HEK293T (cell line): Measurements from ENCODE around the gene EFCAB6.

ENCODE experiments used
- CTCF ChIA-PET: fragments of 350-600 bp; formaldehyde crosslinking; extraction: SDS; loops from one replicate; lab custom pipeline; 2021; ENCODE audit warnings: antibody characterized with exemption, inconsistent platforms; lab: Yijun Ruan, JAX
- POLR2A ChIA-PET: fragments of 350-600 bp; formaldehyde crosslinking; extraction: SDS; loops from one replicate; lab custom pipeline; 2020; ENCODE audit warnings: antibody characterized with exemption, inconsistent platforms; lab: Yijun Ruan, JAX
- DNase-seq: peaks from one replicate; pipeline ENCODE4 v3.0.0; 2012; ENCODE audit warnings: mixed read lengths; ENCODE audit errors: extremely low spot score
- ARNT ChIP-seq: fragments of 450-650 bp; IDR thresholded peaks from 2 replicates; pipeline ENCODE4 v1.6.1; 2017; ENCODE audit warnings: mild to moderate bottlenecking
- BHLHE40 ChIP-seq: fragments of 450-650 bp; IDR thresholded peaks from 2 replicates; pipeline ENCODE4 v1.6.1; 2016; ENCODE audit warnings: mild to moderate bottlenecking, moderate library complexity, borderline replicate concordance
- CTBP1 ChIP-seq: fragments of 450-650 bp; IDR thresholded peaks from 2 replicates; pipeline ENCODE4 v1.6.1; 2016; ENCODE audit warnings: borderline replicate concordance
- ELF4 ChIP-seq: fragments of 450-650 bp; IDR thresholded peaks from 2 replicates; pipeline ENCODE4 v1.6.1; 2017; ENCODE audit warnings: antibody characterized with exemption
- FOXA1 ChIP-seq: fragments of 450-650 bp; IDR thresholded peaks from 2 replicates; pipeline ENCODE4 v1.6.1; 2016; ENCODE audit warnings: mild to moderate bottlenecking
- FOXK2 ChIP-seq: fragments of 450-650 bp; IDR thresholded peaks from 2 replicates; pipeline ENCODE4 v1.6.1; 2016; ENCODE audit warnings: mild to moderate bottlenecking
- FOXM1 ChIP-seq: fragments of 450-650 bp; IDR thresholded peaks from 2 replicates; pipeline ENCODE4 v1.6.1; 2017; ENCODE audit warnings: mild to moderate bottlenecking, borderline replicate concordance
- HDGF ChIP-seq: fragments of 450-650 bp; IDR thresholded peaks from 2 replicates; pipeline ENCODE4 v1.6.1; 2017; ENCODE audit warnings: antibody characterized with exemption, borderline replicate concordance
- L3MBTL2 ChIP-seq: fragments of 450-650 bp; conservative IDR thresholded peaks from 2 replicates; pipeline ENCODE4 v1.6.1; 2016; ENCODE audit warnings: mild to moderate bottlenecking
- LEF1 ChIP-seq: fragments of 450-650 bp; IDR thresholded peaks from 2 replicates; pipeline ENCODE4 v1.6.1; 2017; ENCODE audit warnings: mild to moderate bottlenecking, borderline replicate concordance
- NFRKB ChIP-seq: fragments of 450-650 bp; IDR thresholded peaks from 2 replicates; pipeline ENCODE4 v1.6.1; 2016; ENCODE audit warnings: mild to moderate bottlenecking, moderate library complexity
- SP1 ChIP-seq: fragments of 450-650 bp; IDR thresholded peaks from 2 replicates; pipeline ENCODE4 v1.6.1; 2017
- SUZ12 ChIP-seq: fragments of 450-650 bp; IDR thresholded peaks from 2 replicates; pipeline ENCODE4 v1.6.1; 2016; ENCODE audit warnings: mild to moderate bottlenecking
- TARDBP ChIP-seq: fragments of 450-650 bp; IDR thresholded peaks from 2 replicates; pipeline ENCODE4 v1.6.1; 2016
- ZNF384 ChIP-seq: fragments of 450-650 bp; IDR thresholded peaks from 2 replicates; pipeline ENCODE4 v1.6.1; 2016
- TF ChIP-seq, protein P1 (sequence below): fragments of 450-650 bp; IDR thresholded peaks from 2 replicates; pipeline ENCODE4 v1.6.1; 2016

Gene EFCAB6

DNA sequence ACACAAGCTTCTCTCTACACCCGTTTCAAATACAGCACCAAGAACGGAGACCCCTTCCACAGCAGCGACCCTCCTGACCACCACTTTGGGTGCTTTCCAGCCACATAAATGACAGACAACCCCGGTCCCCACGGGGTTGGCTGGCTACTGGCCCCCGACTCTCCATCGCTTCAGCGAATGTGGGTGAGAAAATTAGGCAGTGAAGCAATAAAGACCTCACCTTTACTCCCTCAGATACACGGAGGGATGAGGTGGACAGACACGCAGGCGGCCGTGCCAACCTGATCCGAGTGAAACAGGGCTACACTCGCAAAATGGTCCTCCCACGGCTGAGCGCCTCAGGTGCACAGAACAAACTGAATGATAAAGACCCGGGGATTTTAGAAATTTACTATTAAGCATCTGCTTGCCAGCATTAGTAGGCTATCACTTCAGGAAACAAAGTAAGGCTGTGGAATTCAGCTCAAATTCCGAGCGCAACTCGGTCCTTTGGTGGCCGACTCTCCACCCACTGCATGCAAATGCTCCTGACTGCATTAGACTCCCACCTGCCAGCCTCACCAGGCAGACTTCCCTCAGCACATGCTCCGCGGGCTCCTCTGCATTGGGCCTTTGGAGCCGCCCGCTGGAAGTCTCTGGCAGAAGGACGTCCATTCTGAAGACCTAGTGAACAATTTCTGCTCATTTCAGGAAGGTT is 12.8 kb upstream of the EFCAB6 start:
- no peak for DNase-seq
- CTCF ChIA-PET = no interaction called here
- TF ChIP-seq HDGF = no peak
- no peak for TF ChIP-seq FOXA1
- TF ChIP-seq CTBP1 = no peak
- no peak for TF ChIP-seq FOXK2
- TF ChIP-seq BHLHE40 = no peak
- TF ChIP-seq FOXM1 = no peak
- no peak for TF ChIP-seq TARDBP
- TF ChIP-seq LEF1 = no peak
- no peak for TF ChIP-seq ZNF384

DNA sequence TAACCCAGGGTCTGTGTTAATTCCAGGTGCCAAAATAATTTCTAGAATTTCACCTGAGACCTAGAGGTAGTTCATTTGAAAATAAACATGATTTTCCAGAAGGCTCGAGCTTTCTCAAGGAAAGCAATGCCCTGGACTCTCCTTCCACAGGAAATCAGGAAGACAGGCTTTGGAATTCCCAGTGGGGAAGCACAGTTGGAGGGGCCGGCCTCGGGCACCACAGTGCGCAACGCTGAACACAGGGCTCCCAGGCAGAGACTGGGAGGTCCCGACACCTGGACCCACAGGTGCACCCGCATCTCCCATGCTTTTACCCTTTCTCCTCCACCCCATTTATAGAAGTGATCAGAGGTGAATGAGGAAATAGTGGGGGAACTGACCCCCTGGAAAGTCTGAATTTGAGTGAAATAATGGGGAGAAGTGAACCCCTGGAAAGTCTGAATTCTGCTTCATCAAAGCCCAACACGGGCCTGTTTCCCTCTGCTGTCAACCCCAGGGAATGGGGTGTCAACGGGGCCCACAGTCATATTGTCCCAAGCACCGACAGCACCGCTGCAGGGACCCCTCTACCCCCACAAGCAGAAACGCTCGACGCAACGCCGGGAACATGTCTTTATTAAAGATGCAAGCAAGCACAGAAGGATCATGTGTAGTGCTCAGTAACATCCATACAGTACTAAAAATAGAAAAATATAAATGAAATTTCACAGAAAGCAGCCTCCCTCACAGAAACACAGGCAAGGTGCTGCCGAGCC is 12.0 kb upstream of the EFCAB6 start:
- ChIA-PET POLR2A (no interaction called here), CTCF (no interaction called here)
- DNase-seq = no peak
- TF ChIP-seq LEF1 = no peak
- no peak for TF ChIP-seq FOXM1
- TF ChIP-seq, protein P1, sequence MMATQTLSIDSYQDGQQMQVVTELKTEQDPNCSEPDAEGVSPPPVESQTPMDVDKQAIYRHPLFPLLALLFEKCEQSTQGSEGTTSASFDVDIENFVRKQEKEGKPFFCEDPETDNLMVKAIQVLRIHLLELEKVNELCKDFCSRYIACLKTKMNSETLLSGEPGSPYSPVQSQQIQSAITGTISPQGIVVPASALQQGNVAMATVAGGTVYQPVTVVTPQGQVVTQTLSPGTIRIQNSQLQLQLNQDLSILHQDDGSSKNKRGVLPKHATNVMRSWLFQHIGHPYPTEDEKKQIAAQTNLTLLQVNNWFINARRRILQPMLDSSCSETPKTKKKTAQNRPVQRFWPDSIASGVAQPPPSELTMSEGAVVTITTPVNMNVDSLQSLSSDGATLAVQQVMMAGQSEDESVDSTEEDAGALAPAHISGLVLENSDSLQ = no peak
- no peak for TF ChIP-seq L3MBTL2
- TF ChIP-seq NFRKB = no peak
- no peak for TF ChIP-seq HDGF
- no peak for TF ChIP-seq TARDBP
- TF ChIP-seq FOXA1 = no peak
- TF ChIP-seq ELF4 = no peak
- TF ChIP-seq SUZ12 = no peak
- no peak for TF ChIP-seq ARNT

More for the DNA sequence above, 12.8 kb upstream of the EFCAB6 start:
- POLR2A ChIA-PET = interaction anchor here (2.5 kb wide), 1 partner anchor 13 kb away, joined by 13 read pairs; the partner anchor contains the start of gene EFCAB6

DNA sequence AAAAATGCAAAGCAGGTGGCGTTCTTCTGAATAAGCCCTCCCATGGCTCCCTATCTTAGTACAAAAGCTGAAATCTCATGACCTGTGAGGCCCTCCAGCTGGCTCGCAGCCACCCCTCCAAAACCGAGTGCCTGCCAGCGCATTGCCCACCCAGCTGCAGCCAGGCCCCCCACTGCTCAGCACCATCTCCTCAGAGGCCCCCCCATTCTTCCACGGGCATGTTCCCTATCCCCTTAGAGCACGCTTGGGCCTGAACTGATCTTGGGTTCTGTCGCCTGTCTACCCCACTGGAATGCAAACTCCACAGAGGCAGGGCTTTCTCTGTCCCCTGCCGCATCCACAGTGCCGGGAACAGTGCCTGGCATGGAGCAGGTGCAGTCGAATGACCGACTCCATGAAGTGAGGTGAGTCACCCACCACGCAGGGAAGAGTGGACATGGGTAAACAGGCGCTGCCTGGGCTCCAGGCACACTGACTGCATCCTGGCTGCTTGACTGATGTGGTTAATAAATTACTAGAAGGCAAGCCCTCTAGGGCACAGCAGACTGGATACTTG is 11.3 kb upstream of the EFCAB6 start:
- TF ChIP-seq BHLHE40 (no peak), SUZ12 (no peak), HDGF (no peak), ZNF384 (no peak), FOXM1 (no peak), CTBP1 (no peak), ARNT (no peak), FOXA1 (no peak), ELF4 (no peak), LEF1 (no peak), FOXK2 (no peak)
- TF ChIP-seq, protein P1 = no peak
- CTCF ChIA-PET = no interaction called here
- no peak for DNase-seq
- POLR2A ChIA-PET = no interaction called here

DNA sequence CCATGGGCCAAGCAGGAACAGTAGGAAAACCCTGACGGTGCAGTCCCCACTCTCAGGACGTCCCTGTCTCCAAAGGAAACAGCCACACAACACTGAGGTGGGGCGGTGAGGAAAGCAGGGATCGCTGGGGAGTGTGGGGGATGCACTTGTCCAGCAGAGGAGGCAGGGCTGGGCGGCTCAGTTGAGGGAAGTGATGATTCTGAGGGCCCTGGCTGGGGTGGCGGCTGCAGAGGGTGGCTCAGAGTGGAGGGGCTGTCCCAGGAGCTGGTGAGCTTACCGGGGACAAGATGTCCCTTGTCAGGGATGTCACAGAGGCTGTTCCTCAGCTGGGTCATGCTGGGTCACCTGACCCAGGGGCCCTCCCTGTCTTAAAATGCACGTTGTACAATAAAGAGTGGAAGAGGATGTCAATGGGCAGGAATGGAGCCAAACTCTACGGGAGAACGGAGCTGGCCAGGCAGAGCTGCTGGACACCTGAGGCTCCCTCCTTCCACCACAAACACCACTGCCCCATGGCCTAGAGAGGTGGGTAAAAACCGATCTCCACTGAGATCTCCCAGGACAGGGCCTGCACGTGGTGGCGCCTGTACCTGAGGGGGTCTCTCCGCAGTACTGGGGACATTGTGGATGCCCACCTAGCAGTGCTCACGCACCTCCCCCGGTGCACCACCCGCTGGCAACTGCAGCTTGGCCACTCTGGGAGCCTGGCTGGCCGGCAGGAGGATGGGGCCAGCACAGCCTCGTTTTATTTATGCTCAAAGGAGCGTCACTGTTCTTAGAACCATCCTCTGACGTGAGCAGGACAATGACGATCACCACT is 9.7 kb upstream of the EFCAB6 start:
- no peak for DNase-seq
- ChIA-PET CTCF (no interaction called here), POLR2A (interaction anchor here (2.2 kb wide), 1 partner anchor 10 kb away, joined by 9 read pairs; the partner anchor contains the start of gene EFCAB6)
- TF ChIP-seq FOXK2 (no peak), ZNF384 (no peak), BHLHE40 (no peak), CTBP1 (no peak), FOXA1 (no peak), SP1 (no peak), NFRKB (no peak), TARDBP (no peak), ARNT (no peak), SUZ12 (no peak)
- TF ChIP-seq, protein P1 = no peak

DNA sequence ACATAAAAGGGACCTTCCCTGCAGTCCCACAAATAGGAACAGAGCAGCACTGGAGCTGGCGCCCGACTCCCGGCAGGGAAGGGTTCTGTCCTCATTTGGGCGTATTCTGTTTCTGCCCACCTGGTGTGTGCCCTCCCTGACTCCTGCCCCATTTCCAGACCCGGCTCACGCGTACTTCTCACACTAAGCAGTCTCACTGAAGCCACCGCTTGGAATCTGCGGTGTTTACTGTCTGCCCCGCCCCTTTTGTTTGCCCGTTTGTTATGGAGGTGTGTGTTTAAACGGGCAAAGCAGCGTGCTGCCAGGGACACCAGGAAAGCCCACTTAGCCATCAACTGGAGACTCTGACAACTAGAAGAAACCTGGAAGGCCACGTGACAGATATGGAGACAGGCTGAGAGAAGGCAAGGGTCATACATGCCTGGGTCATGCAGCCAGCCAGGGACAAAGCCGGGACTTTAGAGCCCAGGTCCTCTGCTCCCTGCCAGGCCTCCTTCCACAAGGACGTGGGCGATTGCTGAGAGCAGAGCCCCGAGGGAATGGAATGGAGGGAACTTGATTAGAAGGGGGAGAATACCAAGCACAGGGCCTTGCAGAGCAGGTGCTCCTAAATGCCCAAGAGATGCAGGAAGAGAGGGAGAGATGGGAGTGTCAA is 8.7 kb upstream of the EFCAB6 start:
- TF ChIP-seq NFRKB (no peak), LEF1 (no peak), FOXK2 (no peak), ZNF384 (no peak), TARDBP (no peak), SP1 (no peak), FOXA1 (no peak), ARNT (no peak), BHLHE40 (no peak), SUZ12 (no peak), L3MBTL2 (no peak), HDGF (no peak), FOXM1 (no peak), ELF4 (no peak)
- ChIA-PET POLR2A (interaction anchor here (2.2 kb wide), 1 partner anchor 9 kb away, joined by 9 read pairs; the partner anchor contains the start of gene EFCAB6), CTCF (no interaction called here)
- DNase-seq = no peak
